GM18873 (cell line): ENCODE data around the gene LCNL1.

ENCODE experiments used
- ATAC-seq: cut with Tn5 transposase; IDR thresholded peaks from one replicate; pipeline ENCODE4 v1.9.1; 2021; ENCODE audit warnings: mild to moderate bottlenecking, moderate library complexity, moderate number of reproducible peaks; ENCODE audit not compliant: unreplicated experiment, low FRiP score

LCNL1 gene

GRCh38 chr9:136958473-136958872 lies 24.3 kb upstream of the LCNL1 start:
- no peak for ATAC-seq

GRCh38 chr9:136958898-136959850 lies 23.6 kb upstream of the LCNL1 start:
- ATAC-seq: no peak

GRCh38 chr9:136960212-136960937 lies 22.4 kb upstream of the LCNL1 start:
- ATAC-seq: no peak

- ATAC-seq: no peak
Measured at GRCh38 chr9:136960938-136961275, 21.9 kb upstream of the LCNL1 start.

- no peak for ATAC-seq
Measured at GRCh38 chr9:136961279-136962065, 21.3 kb upstream of the LCNL1 start.

- ATAC-seq: no peak
Measured at GRCh38 chr9:136962163-136962562, 20.6 kb upstream of the LCNL1 start.

- ATAC-seq: no peak
Measured at GRCh38 chr9:136962701-136963248, 20.0 kb upstream of the LCNL1 start.

GRCh38 chr9:136963341-136963740 lies 19.5 kb upstream of the LCNL1 start:
- ATAC-seq: no peak

- no peak for ATAC-seq
Measured at GRCh38 chr9:136963751-136964150, 19.0 kb upstream of the LCNL1 start.

GRCh38 chr9:136964171-136964689 lies 18.6 kb upstream of the LCNL1 start:
- ATAC-seq: no peak

GRCh38 chr9:136964833-136965422 lies 17.9 kb upstream of the LCNL1 start:
- ATAC-seq: no peak

GRCh38 chr9:136965771-136966484 lies 16.9 kb upstream of the LCNL1 start:
- ATAC-seq: no peak

- ATAC-seq: no peak
Measured at GRCh38 chr9:136968333-136969127, 14.3 kb upstream of the LCNL1 start.

GRCh38 chr9:136969150-136969549 lies 13.6 kb upstream of the LCNL1 start:
- no peak for ATAC-seq

GRCh38 chr9:136969774-136970173 lies 13.0 kb upstream of the LCNL1 start:
- ATAC-seq: no peak

GRCh38 chr9:136970361-136970760 lies 12.4 kb upstream of the LCNL1 start:
- no peak for ATAC-seq

- no peak for ATAC-seq
Measured at GRCh38 chr9:136971746-136972145, 11.0 kb upstream of the LCNL1 start.

- no peak for ATAC-seq
Measured at GRCh38 chr9:136972335-136972734, 10.5 kb upstream of the LCNL1 start.

- ATAC-seq: no peak
Measured at GRCh38 chr9:136972743-136973142, 10.1 kb upstream of the LCNL1 start.
